Suppressor macrophage (primary cell): ENCODE results near the gene TLX3.
"Not testable (repeated sequence)": the region's sequence is repeated elsewhere in the genome, so short reads cannot be mapped to it uniquely, and the experiment has no call there.

ENCODE experiments used
- DNase-seq, 4 experiments: peaks; one replicate each; pipeline ENCODE4 v3.0.0-alpha.2; 2020 to 2022

Gene TLX3

DNA sequence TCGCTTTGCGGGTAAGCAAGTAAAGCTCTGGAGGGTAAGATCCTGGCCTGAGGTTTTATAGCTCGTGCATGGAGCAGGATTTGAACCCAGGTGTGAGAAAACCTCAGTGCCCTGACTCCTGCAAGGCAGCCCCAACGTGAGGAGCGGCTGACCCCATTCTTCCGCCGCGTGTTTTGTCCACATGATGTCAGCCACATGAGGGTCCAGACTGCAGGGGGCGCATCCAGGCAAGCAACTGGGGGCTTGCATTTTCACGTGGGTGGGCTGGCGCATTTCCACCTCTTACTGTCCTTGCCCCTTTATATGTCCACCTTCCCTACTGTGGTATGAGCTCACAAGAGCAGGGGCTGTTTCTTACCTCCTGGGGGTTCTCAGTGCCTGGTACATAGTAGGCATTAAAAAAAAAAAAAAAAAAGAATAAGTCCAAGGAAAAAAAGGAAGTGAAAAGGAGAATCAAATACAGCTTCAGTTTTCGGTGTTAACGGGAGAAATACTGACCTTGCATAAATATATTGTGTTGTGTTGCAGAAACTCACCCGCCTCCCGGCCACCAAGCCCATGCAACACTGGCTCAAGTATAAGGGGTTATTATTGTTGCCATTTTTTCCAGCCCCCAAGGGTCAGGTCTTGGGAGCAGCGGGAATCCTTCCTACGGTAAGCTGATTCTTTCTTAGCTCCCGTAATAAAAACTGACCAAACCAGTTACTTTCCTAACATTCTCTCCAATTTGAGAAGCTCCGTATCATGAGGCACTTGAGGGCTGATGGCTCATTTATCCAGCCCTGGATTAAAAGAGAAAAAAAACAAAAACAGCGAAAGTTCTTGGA, 15.0 kb downstream of the TLX3 start:
- DNase-seq, result peak; percentile 30 to 79 (median 62)

DNA sequence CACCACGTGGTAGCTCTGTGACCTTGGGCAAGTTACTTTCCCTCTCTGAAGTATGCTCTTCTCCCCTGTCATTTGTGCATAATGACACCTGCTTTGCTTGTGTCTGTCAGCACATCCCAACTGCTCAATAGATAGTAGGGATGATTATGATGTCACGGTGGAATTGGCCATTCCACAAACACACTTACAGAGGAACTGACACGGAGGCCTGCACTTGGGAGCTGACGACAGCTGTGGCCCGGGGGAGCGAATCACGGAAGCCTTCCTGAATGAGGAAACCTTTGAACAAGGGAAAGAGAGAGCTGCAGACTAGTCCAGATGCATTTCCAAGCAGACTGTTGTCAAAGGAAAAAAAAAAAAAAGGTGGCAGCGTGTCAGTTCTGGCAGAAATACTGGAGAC, 21.0 kb downstream of the TLX3 start:
- DNase-seq, result no peak

GRCh38 chr5:171335616-171336015, 26.6 kb downstream of the TLX3 start:
- DNase-seq, result no peak

DNA sequence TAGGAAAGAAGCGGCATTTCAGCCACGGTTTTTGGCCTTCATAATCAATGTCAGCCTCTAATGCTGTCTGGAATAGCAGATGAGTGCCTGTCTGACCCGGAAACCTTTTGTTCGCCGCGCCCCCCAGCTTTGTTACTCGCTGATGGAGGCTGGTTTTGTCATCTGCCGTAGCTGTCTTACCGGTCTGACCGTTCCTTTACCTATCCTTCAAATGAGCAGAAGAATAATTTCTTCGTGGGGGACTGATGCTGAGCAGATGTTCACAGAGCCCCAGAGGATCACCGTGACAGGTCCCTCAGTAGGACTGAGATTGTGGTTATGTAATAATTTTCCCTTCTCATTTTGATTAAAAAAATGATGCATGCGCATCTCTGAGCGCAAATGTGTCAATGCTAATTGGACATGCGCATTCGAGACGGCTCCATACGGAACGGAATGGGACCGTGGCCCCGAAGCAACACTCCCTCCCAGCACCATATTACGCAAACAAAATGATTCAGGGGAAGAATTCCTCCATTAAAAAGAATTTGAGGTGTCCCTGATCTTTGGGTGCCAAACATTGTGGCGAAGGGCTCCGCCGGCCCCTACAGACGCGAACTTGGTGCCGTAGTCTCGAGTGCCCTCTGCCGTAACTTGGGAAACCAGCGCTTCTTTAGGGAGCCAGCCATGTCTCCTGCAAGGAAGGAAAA, 27.6 kb downstream of the TLX3 start:
- peak; percentile 43 to 71 (median 61) for DNase-seq

- no peak for DNase-seq
These were observed 28.1 kb downstream of the TLX3 start for GRCh38 chr5:171337210-171337569.

- no peak for DNase-seq
These were observed 31.0 kb downstream of the TLX3 start for GRCh38 chr5:171340042-171340441.

DNA sequence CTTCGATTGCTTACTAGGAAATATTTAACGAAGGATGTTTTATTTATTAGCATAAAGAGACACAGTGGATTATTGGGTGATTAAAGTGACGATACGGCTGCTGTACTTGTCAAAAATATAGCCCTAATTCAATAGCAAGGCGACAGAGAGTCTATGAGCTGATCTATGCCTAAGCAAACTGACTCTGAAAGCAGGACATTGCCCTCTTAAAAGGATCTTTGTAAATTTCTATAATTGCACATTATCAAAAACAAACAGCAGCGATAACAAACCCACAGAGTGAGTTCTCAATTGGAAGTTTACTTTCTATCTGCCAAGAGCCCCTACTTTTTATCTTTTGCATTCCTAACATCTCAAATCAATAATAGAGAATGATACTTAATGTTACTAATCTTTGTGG, 31.4 kb downstream of the TLX3 start:
- DNase-seq, result no peak

DNA sequence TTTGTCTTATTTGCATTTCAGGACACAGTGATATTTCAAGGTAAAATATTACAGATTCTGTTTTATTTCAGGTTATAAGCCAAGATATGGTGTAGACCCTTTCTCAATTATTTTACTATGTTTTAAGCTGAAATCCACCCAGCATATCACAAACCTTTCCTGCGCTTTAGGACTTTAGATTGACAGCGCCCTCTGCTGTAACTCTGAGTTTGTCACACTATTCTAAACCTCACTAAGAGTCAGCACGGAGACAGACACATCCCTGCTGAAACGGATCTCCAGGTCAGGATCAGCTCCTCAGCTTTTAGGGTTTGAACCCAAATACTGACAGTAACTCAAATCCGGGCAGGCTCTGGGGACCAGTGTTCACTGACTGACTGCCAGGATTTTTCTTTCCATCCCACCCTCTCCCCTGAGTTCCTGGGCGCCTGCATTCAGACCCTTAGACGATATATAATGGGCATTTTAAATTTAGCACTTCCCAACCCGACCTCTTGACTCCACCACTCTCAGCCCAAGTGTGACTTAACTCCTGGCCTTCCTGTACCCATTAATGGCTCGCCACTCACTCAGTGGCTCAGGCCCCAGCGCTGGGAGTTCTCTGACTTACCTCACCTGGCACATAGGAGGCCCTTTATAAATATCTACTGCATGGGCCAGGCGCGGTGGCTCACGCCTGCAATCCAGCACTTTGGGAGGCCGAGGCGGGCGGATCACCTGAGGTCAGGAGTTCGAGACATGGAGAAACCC, 33.5 kb downstream of the TLX3 start:
- peak; percentile 69 to 85 (median 70) for DNase-seq

GRCh38 chr5:171344936-171345608, 36.0 kb downstream of the TLX3 start:
- no peak for DNase-seq

GRCh38 chr5:171351536-171352073, 42.6 kb downstream of the TLX3 start:
- DNase-seq, result no peak

GRCh38 chr5:171355302-171355724, 46.3 kb downstream of the TLX3 start:
- DNase-seq, result no peak

GRCh38 chr5:171357843-171358242, 48.8 kb downstream of the TLX3 start:
- no peak for DNase-seq

GRCh38 chr5:171361151-171361550, 52.1 kb downstream of the TLX3 start:
- not testable (repeated sequence) for DNase-seq
